ENCODE measurements around the gene MDFIC. TPM values are rescaled to one million over a fixed set of nuclear protein-coding genes. Genes with fewer than 3 reads are reported as not detected.

Gene MDFIC
- total RNA-seq, 2 experiments from 2014 or later, result 85.8 to 90.7 TPM

GRCh38 chr7:115060095-115060870, 138.4 kb downstream of the MDFIC start:
- Mint-ChIP-seq H3K27ac (no peak overlapping the region), H3K27me3 (no peaks in the 10 kb centered on the region), H3K36me3 (ENCODE audit: low read depth) (no peaks in the 10 kb centered on the region), H3K9me3 (no peaks in the 10 kb centered on the region), H3K4me3 (no peak overlapping the region), H3K4me1 (no peaks in the 10 kb centered on the region)
- POLR2A ChIA-PET, result no interaction called here
- no peak for DNase-seq
- CTCF ChIA-PET, result no interaction called here

GRCh38 chr7:115066050-115066449, 144.2 kb downstream of the MDFIC start:
- CTCF ChIA-PET, result no interaction called here
- peaks cover 6% of the 10 kb centered on the region for H3K4me1 Mint-ChIP-seq
- POLR2A ChIA-PET, result no interaction called here
- DNase-seq, result no peak
- no peak overlapping the region for H3K4me3 Mint-ChIP-seq
- H3K9me3 Mint-ChIP-seq, result peaks cover 7% of the 10 kb centered on the region
- H3K36me3 Mint-ChIP-seq (ENCODE audit: low read depth), result peaks cover 3% of the 10 kb centered on the region
- H3K27me3 Mint-ChIP-seq, result no peaks in the 10 kb centered on the region
- H3K27ac Mint-ChIP-seq, result no peak overlapping the region

GRCh38 chr7:115066634-115067033, 144.7 kb downstream of the MDFIC start:
- Mint-ChIP-seq H3K9me3 (peaks cover 7% of the 10 kb centered on the region), H3K27ac (no peak overlapping the region), H3K4me3 (no peak overlapping the region), H3K36me3 (ENCODE audit: low read depth) (peaks cover 3% of the 10 kb centered on the region), H3K27me3 (no peaks in the 10 kb centered on the region), H3K4me1 (peaks cover 6% of the 10 kb centered on the region)
- no peak for DNase-seq
- CTCF ChIA-PET, result no interaction called here
- POLR2A ChIA-PET, result no interaction called here

GRCh38 chr7:115068220-115068619, 146.3 kb downstream of the MDFIC start:
- peaks cover 6% of the 10 kb centered on the region for H3K4me1 Mint-ChIP-seq
- H3K27me3 Mint-ChIP-seq, result no peaks in the 10 kb centered on the region
- peaks cover 7% of the 10 kb centered on the region for H3K9me3 Mint-ChIP-seq
- peaks cover 3% of the 10 kb centered on the region for H3K36me3 Mint-ChIP-seq (ENCODE audit: low read depth)
- DNase-seq, result no peak
- H3K4me3 Mint-ChIP-seq, result no peak overlapping the region
- POLR2A ChIA-PET, result no interaction called here
- no peak overlapping the region for H3K27ac Mint-ChIP-seq
- CTCF ChIA-PET, result no interaction called here

Measured in activated CD4-positive, alpha-beta memory T cell treated with anti-CD3 and anti-CD28 coated beads, Interleukin-2, amount 10 ng/mL, durations not matched to agents 7 days and 5 days (primary cell).